HG02885 (cell line): ENCODE measurements around the gene ATXN7L1.
"Not testable (repeated sequence)": the region's sequence is repeated elsewhere in the genome, so short reads cannot be mapped to it uniquely, and the experiment has no call there.

ENCODE experiments used
- ATAC-seq: cut with Tn5 transposase; IDR thresholded peaks from one replicate; pipeline ENCODE4 v1.9.1; 2021; ENCODE audit warnings: mild to moderate bottlenecking; ENCODE audit not compliant: unreplicated experiment, poor library complexity

ATXN7L1 gene

DNA sequence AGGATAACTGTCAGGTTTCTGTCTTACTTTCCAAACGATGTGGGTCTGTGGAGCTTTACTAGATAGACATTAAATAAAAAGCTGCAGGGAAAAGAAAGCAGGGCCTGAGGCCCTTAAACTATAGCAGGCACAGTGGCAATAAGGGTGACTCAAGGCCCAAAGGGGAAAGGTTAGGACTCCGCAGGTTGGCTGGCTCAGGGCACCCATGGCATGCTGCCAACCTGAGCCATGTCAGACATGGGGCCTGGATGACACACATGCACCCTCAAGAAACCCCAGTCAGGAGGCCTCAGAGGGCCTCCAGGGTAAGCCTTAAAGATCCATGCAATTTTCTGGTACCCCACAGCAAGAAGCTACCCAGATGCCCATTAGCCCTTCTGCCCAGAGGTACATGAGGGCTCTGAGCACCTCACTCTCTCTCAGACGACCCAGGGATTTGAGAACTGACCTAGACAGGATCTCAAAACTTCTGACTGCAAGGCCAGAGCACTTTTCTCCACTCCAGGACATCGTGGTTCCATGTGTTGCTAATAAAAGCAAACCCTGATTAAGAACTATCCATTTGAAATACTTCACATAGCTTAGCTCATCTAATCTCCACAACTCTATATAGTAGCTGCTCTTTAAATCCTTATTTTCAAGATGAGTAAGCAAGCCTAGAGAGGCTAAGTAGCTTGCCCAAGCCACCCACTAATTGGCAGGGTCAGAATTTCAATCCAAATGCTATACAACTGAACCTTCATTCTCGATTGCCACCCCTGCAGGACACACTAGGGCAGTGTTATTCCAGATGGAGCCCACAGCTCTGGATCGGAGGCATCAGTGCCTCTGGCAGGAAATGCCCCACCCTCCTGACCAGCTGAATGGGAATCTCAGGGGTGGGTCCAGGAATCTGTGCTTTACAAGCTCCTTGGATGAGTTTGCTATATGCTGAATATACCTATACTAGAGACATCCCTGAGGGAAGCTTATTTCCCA lies 162.6 kb downstream of the ATXN7L1 start:
- no peak for ATAC-seq

DNA sequence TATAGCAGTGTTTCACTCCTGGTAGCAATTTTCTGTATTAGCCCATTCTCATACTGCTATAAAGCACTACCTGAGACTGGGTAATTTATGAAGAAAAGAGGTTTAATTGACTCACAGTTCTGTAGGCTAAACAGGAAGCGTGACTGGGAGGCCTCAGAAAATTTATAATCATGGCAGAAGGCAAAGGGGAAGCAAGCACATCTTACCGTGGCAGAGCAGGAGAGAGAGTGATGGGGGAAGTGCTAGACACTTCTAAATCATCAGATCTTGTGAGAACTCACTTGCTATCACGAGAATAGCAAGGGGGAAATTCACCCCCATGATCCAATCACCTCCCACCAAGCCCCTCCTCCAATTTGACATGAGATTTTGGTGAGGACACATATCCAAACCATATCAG lies 163.5 kb downstream of the ATXN7L1 start:
- ATAC-seq = no peak

DNA sequence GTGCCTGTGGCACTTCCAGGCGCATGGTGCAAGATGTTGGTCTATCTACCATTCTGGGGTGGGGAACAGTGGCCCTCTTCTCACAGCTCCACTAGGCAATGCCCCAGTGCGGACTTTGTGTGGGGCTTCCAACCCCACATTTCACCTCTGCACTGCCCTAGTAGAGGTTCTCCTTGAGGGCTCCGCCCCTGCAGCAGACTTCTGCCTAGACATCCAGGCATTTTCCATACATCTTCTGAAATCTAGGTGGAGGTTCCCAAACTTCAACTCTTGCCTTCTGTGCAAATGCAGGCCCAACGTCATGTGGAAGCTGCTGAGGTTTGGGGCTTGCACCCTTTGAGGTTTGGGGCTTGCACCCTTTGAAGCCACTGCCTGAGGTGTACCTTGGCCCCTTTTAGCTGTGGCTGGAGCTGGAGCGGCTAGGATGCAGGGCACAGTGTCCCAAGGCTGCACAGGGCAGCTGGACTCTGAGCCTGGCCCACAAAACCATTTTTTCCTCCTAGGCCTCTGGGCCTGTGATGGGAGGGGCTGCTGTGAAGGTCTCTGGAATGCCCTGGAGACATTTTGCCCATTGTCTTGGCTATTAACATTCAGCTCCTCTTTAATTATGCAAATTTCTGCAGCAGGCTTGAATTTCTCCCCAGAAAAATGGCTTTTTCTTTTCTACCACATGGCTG lies 164.5 kb downstream of the ATXN7L1 start:
- no peak for ATAC-seq

DNA sequence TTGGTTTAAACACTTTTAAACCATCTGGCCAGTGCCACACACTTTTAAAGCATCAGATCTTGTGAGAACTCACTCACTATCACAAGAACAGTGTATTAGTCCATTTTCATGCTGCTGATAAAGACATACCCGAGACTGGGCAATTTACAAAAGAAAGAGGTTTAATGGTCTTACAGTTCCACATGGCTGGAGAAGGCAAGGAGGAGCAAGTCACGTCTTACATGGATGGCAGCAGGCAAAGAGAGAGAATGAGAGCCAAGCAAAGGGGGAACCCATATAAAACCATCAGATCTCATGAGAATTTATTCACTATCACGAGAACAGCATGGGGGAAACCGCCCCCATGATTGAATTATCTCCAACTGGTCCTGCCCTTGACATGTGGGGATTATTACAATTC lies 165.7 kb downstream of the ATXN7L1 start:
- not testable (repeated sequence) for ATAC-seq

DNA sequence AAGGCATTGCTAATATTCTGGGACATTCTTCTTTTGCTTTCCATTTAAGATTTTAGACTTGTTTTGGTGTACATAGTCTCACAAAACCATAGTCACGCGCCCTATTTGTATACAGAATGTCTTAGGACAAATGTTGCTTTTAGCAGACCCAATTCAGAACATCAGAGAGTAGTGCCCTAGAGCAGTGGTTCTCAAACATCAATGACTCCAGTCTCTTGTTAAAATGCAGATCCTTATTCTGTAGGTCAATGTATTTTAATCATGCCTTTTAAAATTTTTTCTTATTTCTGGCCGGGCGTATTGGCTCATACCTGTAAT lies 167.7 kb downstream of the ATXN7L1 start:
- ATAC-seq = no peak

DNA sequence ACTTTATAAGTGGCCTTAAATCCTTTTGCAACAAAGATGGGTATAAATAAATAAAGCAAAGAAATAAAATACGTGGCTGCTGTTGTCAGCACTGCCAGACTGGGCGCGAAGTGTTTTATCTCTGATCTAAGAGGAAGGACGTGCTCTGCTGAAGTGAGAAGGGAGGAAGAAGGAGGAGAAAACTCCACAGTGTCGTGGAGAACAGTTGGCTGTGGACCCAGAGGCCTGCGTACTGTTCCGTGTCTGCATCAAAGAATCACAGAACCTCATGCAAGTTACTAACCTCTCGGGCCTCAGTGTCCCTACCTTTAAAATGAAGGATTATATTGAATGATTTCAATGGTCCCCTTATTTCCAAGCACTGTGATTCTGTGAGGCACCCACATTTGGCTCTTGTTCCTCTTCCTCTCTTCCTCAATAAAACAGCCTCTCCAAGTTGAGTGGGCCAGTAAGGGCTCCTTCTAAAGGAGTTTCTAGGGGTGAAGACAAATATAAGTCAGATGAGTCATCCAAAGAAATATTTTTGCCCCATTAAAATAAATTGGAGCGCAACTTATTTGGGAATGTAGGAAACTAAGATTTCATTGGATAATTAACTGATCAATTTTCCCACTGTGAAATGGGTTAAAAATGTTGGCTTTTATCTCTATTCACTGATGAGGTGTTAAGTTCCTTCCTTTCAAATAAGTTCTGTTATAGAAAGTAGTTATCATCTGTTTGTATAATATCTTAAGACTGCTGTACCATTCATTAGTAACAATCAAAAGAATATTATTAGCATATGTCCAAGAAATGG lies 168.2 kb downstream of the ATXN7L1 start:
- ATAC-seq = no peak

DNA sequence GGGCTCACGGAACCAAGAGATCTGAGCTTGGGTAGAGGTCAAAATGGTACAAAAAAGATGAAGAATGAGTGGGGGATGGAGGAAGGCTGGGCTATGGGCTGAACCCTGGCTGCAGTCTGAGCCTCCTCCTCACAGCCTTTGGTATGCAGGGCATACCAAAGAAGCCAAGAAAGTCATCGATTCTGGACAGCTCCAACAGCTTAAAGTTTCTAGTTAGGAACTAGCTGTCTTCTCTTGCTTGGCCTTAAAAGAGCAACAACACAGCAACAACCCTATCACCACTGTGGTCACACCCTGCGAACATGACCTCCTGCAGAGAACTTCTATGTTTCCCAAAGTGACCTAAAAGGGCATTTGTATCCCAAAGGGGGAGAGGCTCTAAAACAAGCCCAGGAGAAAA lies 169.0 kb downstream of the ATXN7L1 start:
- no peak for ATAC-seq

DNA sequence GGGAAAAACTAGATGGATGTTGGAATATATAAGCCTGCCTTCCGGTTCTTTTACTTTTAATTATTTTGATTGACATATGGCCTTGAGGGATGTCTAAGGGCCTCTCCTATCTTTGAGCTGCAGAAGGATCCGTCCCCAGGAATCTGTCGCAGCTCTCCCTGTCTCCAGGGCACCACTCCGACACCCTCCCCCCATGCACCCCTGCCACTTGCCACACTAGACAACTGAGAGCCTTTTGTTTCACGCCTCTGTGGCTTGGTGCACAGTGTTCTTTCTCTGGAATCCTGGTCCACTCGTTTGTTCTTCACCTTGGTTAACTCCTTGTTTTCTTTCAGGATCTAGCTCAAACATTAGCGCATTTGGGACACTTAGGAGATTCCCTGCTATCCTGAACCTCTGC lies 171.0 kb downstream of the ATXN7L1 start:
- no peak for ATAC-seq

DNA sequence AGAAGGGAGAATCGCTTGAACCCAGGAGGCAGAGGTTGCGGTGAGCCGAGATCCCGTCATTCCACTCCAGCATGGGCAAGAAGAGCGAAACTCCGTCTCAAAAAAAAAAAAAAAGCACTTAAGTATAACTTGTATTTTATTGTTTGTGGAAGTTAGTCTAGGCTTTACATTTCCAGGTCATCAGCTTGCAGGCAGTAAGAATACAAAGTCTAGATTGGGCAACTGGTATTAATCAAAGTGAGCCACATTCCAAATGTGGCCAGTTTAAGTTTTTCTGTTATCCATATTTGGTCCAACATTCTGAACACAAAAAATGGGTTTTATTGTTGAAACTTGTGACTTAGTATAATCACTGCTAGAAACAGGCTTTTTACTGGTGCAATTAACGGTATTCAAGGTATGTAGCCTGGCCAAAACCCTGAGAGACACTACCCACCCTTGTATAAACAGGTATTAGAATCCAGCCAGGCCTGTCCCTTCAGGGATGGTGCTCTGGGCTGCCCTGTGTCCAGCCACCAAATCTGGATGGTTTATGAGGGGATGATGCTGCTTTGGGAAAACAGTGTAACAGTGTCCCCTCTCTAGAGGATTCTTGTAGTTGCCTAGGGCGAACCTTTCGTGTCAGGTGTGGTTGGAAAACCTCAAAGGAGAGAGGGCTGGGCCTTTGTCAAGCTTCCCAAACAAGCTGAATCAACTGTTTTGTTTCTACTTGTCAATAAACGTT lies 173.0 kb downstream of the ATXN7L1 start:
- ATAC-seq = no peak

DNA sequence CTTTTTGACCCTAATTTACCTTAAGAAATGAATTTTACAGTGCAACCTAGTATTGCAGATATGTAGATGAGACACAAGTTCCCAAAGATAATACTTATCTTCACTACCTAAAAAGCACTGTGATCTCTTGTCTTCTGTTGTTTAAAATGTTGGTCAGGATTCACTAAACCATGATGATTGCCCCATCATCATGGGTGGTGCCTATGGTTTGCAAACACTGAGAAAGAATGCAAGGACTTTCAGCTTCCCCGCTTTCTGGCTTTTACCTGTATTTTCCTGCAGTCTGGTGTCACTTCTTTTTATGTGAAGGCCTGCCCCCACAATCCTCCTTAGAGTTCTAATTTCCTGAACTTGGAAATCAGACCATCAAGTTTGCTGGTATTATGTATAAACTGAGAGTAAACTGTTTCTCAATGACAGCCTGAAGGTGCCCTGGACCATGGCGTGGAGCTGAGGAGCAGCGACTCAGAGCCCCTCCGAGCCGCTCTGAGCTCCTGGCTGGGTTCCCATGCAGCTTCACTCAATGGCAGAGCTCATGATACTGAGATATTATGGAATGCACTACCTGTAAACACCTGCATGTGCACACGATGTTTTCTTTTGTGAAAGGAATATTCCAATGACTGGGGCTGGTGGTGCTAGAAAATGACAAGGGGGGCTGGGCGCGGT lies 176.7 kb downstream of the ATXN7L1 start:
- ATAC-seq = no peak

DNA sequence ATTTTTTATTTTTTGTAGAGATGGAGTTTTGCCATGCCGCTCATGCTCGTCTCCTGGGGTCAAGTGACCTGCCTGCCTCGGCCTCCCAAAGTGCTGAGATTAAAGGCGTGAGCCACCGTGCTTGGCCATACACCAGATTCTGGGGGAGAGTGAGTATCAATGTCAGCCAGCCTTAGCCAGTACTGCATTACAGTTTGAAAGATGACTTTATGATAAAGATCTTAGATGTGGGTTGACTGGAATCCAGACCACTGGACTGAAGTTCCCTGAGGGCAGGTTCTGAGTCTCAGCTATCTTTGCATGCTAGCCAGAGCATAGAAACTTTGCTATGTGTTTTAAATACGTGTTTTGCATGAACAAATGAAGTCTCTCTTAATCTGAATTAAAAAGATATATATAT lies 177.9 kb downstream of the ATXN7L1 start:
- no peak for ATAC-seq

DNA sequence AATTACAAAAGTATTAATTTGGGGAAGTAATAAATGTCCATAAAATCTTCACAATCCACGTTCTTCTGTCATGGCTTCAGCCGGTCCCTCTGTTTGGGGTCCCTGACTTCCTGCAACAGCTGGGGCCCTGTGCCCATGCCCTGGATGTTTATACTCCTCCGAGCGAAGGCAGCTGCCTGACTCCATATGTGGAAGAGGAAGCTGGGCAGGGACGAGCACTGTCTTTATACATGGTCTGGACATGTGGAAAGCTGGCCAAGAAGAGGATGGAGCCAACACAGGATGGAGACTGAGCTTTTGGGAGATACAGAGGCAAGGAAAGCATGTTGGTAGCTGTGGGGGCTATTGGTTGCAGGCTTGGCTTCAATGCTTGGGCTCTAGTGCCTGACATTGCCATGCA lies 178.6 kb downstream of the ATXN7L1 start:
- ATAC-seq = no peak

DNA sequence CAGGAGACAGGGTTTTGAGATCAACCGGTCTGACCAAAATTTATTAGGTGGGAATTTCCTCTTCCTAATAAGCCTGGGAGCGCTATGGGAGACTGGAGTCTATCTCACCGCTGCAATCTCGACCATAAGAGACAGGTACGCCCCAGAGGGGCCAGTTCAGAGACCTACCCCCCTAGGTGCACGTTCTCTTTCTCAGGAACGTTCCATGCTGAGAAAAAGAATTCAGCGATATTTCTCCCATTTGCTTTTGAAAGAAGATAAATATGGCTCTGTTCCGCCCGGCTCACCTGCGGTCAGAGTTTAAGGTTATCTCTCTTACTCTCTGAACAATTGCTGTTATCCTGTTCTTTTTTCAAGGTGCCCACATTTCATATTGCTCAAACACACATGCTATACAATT lies 179.2 kb downstream of the ATXN7L1 start:
- ATAC-seq = not testable (repeated sequence)

DNA sequence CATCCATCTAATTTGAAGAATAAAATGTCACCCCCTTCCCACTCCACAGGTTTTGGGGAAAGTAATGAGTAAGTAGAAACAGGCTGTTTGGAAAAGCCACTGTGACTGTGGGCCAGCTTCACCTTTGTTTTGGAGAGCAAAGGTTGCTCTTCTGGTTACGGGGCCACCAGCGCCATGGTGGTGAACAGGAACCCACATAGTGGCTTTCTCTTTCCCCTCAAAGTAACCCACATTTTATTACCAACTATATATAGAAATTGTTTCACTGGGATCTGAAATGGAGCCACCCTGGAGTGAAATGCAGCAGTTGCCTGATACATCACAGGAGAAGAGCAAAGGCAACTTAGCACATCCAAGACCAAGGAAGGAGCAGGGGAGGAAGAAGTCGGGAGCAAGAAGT lies 182.8 kb downstream of the ATXN7L1 start:
- ATAC-seq = no peak

DNA sequence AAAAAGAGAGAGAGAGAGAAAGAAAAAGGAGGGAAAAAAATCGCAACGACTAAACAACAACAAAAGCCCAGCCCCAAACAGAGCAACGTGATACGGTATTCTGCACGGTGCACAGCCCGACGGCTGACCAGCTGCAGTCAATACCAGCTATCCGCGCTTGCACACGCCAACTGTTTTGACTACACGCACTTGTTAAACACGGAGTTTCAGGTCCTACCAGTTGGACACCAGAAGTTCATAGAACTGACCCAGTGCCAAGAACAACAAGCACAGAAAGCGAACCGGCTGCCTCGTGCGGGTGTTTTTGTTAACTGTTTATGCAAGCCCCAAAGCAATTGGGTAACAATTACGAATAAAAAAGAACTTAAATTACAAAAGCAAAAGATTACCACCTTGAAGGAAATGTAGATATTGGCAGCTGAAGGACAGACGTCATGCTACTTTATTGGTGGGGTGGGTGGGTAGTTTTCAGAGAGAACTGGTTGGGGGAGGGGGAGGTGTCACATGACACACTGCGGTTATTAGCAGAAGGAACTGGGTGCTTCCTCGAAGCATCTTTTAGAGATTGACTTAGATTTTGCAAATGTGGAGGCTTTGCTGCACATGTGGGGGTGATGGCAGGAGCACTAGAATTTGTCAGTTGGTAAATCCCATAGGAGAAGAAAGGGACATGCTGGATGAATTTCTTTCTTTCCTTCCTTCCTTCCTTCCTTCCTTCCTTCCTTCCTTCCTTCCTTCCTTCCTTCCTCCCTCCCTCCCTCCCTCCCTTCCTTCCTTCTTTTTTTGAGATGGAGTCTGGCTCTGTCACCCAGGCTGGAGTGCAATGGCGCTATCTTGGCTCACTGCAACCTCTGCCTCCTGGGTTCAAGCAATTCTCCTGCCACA lies 184.5 kb downstream of the ATXN7L1 start:
- no peak for ATAC-seq

DNA sequence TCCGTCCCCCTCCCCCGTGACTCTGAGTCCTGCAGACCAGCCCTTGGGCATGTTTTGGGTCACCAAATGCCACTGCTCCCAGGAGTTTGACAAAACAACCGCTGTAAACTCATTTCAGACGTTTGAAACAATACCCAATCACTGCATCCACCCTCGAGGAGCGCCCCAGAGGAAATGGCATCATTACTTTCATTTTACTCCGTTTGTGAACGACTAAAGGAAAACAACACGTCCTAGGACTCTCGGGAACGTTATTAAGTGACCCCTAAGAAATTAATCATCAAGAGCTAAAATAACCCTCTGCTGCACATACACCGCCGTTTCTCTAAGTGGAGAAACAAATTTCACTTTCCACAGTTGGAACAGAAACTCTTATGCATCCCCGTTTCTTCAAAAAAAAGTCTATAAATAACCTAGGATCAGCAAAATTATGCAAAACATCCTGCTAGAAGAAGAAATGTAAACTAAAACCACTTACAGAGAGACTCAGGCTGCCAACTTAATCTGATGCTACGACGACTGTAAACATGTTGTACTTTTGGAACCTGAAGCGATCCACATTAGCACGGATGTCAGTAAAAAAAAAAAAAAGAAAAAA lies 185.2 kb downstream of the ATXN7L1 start:
- ATAC-seq = no peak

DNA sequence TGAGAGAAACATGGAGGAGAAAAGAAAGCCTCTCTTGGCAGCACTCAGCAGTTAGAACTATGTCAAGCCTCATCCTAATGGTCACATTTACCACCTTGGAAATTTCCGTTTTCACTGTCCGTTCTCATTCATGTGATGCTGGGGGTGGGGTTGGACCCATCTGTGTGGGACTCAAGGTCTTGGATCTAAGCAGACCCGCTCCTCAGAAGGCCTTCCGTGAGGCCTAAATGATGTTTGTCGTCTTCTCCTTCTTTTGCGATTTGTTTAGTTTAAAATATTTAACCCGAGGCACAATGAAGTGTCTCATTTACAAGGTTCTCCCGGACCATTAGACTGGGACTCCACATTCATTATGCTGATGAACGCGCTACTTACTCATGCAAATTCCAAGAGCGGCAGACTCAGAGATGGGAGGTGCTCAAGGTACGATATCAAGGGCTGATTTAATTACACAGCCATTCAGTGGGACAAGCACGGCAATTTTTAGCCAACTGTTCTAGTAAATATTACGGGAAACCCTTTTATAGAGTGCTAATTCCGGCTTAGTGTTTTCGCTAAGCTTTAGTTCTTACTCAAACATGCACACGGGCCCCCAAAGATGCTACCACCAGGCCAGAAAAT lies 186.0 kb downstream of the ATXN7L1 start:
- ATAC-seq = no peak
